Keratinocyte (primary cell): ENCODE data around the gene MTX2. TPM values are rescaled to one million over a fixed set of nuclear protein-coding genes. Genes with fewer than 3 reads are reported as not detected.

ENCODE experiments used
- DNase-seq: peaks from one replicate; pipeline ENCODE4 v3.0.0-alpha.2; 2011; ENCODE audit warnings: low read depth, missing footprints, low spot score
- FAIRE-seq: peaks from 2 replicates; lab custom pipeline; 2011; peaks lifted over from hg19 to GRCh38; lab: Jason Lieb, UNC
- H2AFZ ChIP-seq: 2 replicates; pipeline ENCODE4 v1.6.0; 2012; ENCODE audit warnings: low read length, control low read depth, inconsistent platforms; ENCODE audit not compliant: control insufficient read depth
- H3K27ac ChIP-seq: 2 replicates; pipeline ENCODE4 v1.5.1; 2011; ENCODE audit warnings: low read length; ENCODE audit not compliant: control insufficient read depth, insufficient read depth
- H3K27me3 ChIP-seq: 3 replicates; pipeline ENCODE4 v1.6.0; 2011; ENCODE audit warnings: low read length; ENCODE audit not compliant: control insufficient read depth, insufficient read depth; ENCODE audit errors: extremely low read depth
- H3K36me3 ChIP-seq, 2 experiments: 2 replicates in 1 of 2; 3 replicates in 1 of 2; pipeline ENCODE4 v1.5.1; 2011; ENCODE audit warnings: low read length in 2 of 2, mild to moderate bottlenecking in 1 of 2; ENCODE audit not compliant: control insufficient read depth in 2 of 2, insufficient read depth in 2 of 2; ENCODE audit errors: extremely low read depth in 1 of 2
- H3K4me1 ChIP-seq: 3 replicates; pipeline ENCODE4 v1.5.1; 2011; ENCODE audit warnings: low read length; ENCODE audit not compliant: control insufficient read depth, insufficient read depth; ENCODE audit errors: extremely low read depth
- H3K4me2 ChIP-seq: 3 replicates; pipeline ENCODE4 v1.6.0; 2011; ENCODE audit warnings: low read depth, low read length; ENCODE audit not compliant: control insufficient read depth, insufficient read depth; ENCODE audit errors: extremely low read depth
- H3K4me3 ChIP-seq, 3 experiments: fragments of 200-600 bp in 1 of 3; sonication (generic) in 1 of 3; 2 replicates in 2 of 3; 3 replicates in 1 of 3; pipeline ENCODE4 v1.5.1; 2011 to 2016; ENCODE audit warnings: low read length in 3 of 3, mild to moderate bottlenecking in 3 of 3, control low read depth in 2 of 3, inconsistent platforms in 1 of 3, low read depth in 1 of 3, mixed read lengths in 1 of 3, mixed run types in 1 of 3, moderate library complexity in 1 of 3; ENCODE audit not compliant: control insufficient read depth in 2 of 3, insufficient read depth in 2 of 3; ENCODE audit errors: extremely low read depth in 1 of 3
- H3K79me2 ChIP-seq: 2 replicates; pipeline ENCODE4 v1.6.0; 2012; ENCODE audit warnings: low read length; ENCODE audit not compliant: control insufficient read depth, insufficient read depth
- H3K9ac ChIP-seq: 3 replicates; pipeline ENCODE4 v1.6.0; 2011; ENCODE audit warnings: low read length; ENCODE audit not compliant: control insufficient read depth, insufficient read depth; ENCODE audit errors: extremely low read depth
- H3K9me1 ChIP-seq: 3 replicates; pipeline ENCODE4 v1.6.0; 2011; ENCODE audit warnings: low read length; ENCODE audit not compliant: control insufficient read depth, insufficient read depth; ENCODE audit errors: extremely low read depth
- H3K9me3 ChIP-seq: 2 replicates; pipeline ENCODE4 v1.5.1; 2012; ENCODE audit warnings: low read depth, low read length; ENCODE audit not compliant: control insufficient read depth
- H4K20me1 ChIP-seq: 3 replicates; pipeline ENCODE4 v1.6.0; 2011; ENCODE audit warnings: low read length; ENCODE audit not compliant: control insufficient read depth, insufficient read depth; ENCODE audit errors: extremely low read depth
- EZH2 ChIP-seq: IDR thresholded peaks from one replicate; pipeline ENCODE4 v1.6.1; 2012; ENCODE audit warnings: inconsistent platforms, mild to moderate bottlenecking, low read length, moderate library complexity
- dilution Hi-C: fragments of 300-500 bp; cut with MboI; formaldehyde crosslinking; loops from one replicate; pipeline ENCODE4 v1.7.0; 2020; ENCODE audit warnings: low sequenced_read_pairs; ENCODE audit not compliant: extremely low pct_ligation_motif_present
- polyA plus RNA-seq, 5 experiments: library from polyadenylated mRNA; depleted of rRNA in 3 of 5; stranded (reverse) in 3 of 5; stranded (forward) in 1 of 5; unstranded in 1 of 5; fragments of >200 nt; gene quantifications; 1 replicate in 1 of 5; 2 replicates in 3 of 5; 3 replicates in 1 of 5; pipeline versions ENCODE4 v1.2.1 to v1.2.3, GENCODE V29; 2011 to 2012; ENCODE audit warnings: missing spikeins in 2 of 5, low read depth in 1 of 5, low replicate concordance in 1 of 5
- TF ChIP-seq, protein P1 (sequence below), 3 experiments: IDR thresholded peaks in 1 of 3; conservative IDR thresholded peaks in 1 of 3; optimal IDR thresholded peaks in 1 of 3; 2 replicates in 2 of 3; 3 replicates in 1 of 3; pipeline versions ENCODE3 to v1.5.1; 2011; ENCODE audit warnings: low read length in 3 of 3, mild to moderate bottlenecking in 3 of 3, moderate library complexity in 2 of 3, control low read depth in 1 of 3, inconsistent platforms in 1 of 3; ENCODE audit not compliant: insufficient read depth in 2 of 3; ENCODE audit errors: extremely low read depth in 1 of 3

MTX2 gene
- polyA plus RNA-seq, 1 donor (not counting 4 experiments of a cell fraction or from before 2014, with no cell fraction given) = 60.3 TPM

- DNase-seq (no peak), FAIRE-seq (peak; percentile 17)
- H3K4me1 ChIP-seq = no peaks in the 10 kb centered on the region
- no peaks in the 10 kb centered on the region for H3K36me3 ChIP-seq
- H3K9ac ChIP-seq = no peak overlapping the region
- H3K9me1 ChIP-seq = no peaks in the 10 kb centered on the region
- no peaks in the 10 kb centered on the region for H3K27me3 ChIP-seq
- H3K4me3 ChIP-seq = no peak overlapping the region
- H3K4me2 ChIP-seq = no peak overlapping the region
- no peaks in the 10 kb centered on the region for H3K9me3 ChIP-seq
- no peak for TF ChIP-seq EZH2
- TF ChIP-seq, protein P1, sequence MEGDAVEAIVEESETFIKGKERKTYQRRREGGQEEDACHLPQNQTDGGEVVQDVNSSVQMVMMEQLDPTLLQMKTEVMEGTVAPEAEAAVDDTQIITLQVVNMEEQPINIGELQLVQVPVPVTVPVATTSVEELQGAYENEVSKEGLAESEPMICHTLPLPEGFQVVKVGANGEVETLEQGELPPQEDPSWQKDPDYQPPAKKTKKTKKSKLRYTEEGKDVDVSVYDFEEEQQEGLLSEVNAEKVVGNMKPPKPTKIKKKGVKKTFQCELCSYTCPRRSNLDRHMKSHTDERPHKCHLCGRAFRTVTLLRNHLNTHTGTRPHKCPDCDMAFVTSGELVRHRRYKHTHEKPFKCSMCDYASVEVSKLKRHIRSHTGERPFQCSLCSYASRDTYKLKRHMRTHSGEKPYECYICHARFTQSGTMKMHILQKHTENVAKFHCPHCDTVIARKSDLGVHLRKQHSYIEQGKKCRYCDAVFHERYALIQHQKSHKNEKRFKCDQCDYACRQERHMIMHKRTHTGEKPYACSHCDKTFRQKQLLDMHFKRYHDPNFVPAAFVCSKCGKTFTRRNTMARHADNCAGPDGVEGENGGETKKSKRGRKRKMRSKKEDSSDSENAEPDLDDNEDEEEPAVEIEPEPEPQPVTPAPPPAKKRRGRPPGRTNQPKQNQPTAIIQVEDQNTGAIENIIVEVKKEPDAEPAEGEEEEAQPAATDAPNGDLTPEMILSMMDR (optimal IDR thresholded peaks at IDR 0.05 in 1 of 3, IDR thresholded peaks at IDR 0.05 in 1 of 3, conservative IDR thresholded peaks at IDR 0.05 in 1 of 3; ENCODE audit: extremely low read depth in 1 of 3, insufficient read depth in 2 of 3, low read length in 3 of 3) = no peak
- H4K20me1 ChIP-seq = no peaks in the 10 kb centered on the region
- peaks cover 25% of the 10 kb centered on the region for H3K79me2 ChIP-seq
- H2AFZ ChIP-seq = no peak overlapping the region
- no peak overlapping the region for H3K27ac ChIP-seq
- dilution Hi-C loops = no loop called here
These were observed 23.4 kb downstream of the MTX2 start for GRCh38 chr2:176292608-176293007.

DNA sequence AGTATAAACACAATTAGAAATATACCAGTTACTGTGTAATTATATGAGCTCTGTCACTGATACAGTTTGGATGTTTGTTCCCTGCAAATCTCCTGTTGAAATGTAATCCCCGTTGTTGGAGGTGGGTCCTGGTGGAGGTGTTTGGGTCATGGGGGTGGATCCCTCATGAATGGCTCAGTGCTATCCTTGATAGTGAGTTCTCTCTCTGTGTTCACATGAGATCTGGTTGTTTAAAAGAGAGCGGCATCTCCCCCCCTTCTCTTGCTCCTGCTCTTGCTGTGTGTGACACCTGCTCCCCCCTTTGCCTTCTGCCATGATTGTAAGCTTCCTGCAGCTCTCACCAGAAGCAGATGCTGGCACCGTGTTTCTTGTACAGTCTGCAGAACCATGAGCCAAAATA is 24.1 kb downstream of the MTX2 start:
- H2AFZ ChIP-seq = no peak overlapping the region
- H3K4me1 ChIP-seq = no peaks in the 10 kb centered on the region
- no peaks in the 10 kb centered on the region for H4K20me1 ChIP-seq
- H3K9me1 ChIP-seq = no peaks in the 10 kb centered on the region
- H3K79me2 ChIP-seq = peaks cover 21% of the 10 kb centered on the region
- H3K9ac ChIP-seq = no peak overlapping the region
- no peaks in the 10 kb centered on the region for H3K27me3 ChIP-seq
- H3K4me3 ChIP-seq = no peak overlapping the region
- H3K9me3 ChIP-seq = no peaks in the 10 kb centered on the region
- DNase-seq = no peak
- TF ChIP-seq, protein P1 (optimal IDR thresholded peaks at IDR 0.05 in 1 of 3, IDR thresholded peaks at IDR 0.05 in 1 of 3, conservative IDR thresholded peaks at IDR 0.05 in 1 of 3; ENCODE audit: extremely low read depth in 1 of 3, insufficient read depth in 2 of 3, low read length in 3 of 3) = no peak
- no peak for TF ChIP-seq EZH2
- no peak overlapping the region for H3K27ac ChIP-seq
- FAIRE-seq = no peak
- no peak overlapping the region for H3K4me2 ChIP-seq
- dilution Hi-C loops = no loop called here
- no peaks in the 10 kb centered on the region for H3K36me3 ChIP-seq
